Medulla oblongata (tissue), 1 donor: ENCODE measurements around the gene PDS5A.
"Not testable (repeated sequence)": the region's sequence is repeated elsewhere in the genome, so short reads cannot be mapped to it uniquely, and the experiment has no call there.

Experiments
- DNase-seq: peaks from one replicate; pipeline ENCODE4 v3.0.0-alpha.2; 2015; ENCODE audit errors: extremely low spot score

The PDS5A gene

DNA sequence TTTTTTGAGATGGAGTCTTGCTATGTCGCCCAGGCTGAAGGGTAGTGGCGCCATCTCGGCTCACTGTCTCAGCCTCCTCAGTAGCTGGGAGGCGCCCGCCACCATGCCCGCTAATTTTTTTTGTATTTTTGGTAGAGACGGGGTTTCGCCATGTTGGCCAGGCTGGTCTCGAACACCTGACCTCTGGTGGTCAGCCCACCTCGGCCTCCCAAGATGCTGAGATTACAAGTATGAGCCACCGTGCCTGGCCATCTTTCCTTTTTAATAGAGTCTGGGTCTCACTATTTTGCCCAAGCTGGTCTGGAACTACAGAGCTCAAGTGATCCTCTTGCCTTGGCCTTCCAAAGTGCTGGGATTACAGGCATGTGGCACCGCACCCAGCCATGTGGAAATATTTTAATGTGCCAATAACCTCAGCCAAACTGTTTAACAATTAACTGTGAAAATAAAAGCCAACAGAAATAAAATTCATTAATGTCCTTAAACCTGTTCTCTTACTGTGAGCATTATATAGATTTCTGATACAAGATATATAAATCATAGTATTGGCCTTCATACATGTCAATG is 16.3 kb downstream of the PDS5A start:
- DNase-seq = no peak

DNA sequence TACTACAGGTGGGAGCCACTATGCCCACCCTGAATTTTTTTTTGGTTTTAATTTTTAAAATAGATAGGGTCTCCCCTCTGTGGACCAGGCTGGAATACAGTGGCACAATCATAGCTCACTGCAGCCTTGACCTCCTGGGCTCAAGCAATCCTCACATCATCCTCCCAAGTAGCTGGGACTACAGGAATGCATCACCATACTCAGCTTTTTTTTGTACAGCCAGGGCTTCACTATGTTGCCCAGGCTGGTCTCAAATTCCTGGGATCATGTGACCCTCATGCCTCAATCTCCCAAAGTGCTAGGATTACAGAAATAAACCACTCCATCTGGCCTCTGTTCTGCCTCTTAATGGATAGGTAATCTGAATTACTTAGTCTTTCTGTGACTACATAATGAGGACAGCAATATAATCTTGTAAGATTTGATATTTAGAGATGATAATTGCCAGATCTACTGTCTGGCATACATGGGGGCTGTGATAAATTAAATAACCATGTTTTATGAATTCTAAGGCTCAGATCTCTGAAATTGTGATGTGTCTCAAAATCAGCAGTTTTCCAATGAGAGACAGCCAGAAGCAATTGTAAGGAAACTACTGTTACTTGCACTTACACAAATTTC is 26.7 kb downstream of the PDS5A start:
- DNase-seq = no peak

DNA sequence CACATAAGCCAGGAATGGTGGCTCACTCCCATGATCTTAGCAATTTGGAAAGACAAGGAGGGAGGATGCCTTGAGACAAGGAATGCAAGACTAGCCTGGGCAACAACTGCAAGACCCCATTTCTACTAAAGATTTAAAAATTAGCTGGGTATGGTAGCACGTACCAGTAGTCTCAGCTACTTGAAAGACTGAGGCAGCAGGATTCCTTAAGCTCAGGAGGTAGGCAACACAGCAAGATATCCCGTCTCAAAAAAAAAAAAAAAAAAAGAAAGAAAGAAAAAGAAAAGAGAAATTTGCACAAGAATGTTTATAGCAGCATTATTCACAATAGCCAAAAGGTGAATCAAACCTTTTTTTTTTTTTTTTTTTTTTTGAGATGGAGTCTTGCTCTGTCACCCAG is 29.7 kb downstream of the PDS5A start:
- no peak for DNase-seq

DNA sequence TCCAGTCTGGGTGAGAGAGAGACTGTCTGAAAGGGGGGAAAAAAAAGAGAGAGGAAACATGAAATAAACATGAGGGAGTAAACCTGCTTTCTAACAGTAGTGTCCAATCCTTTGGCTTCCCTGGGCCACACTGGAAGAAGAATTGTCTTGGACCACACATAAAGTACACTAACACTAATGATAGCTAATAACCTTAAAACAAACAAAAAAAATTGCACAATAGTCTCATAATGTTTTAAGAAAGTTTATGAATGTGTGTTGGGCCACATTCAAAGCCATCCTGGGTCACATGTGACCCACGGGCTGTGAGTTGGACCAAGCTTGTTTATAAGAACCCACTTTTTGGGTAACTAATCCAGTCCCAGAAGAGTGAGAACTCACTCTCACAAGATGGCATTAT is 30.3 kb downstream of the PDS5A start:
- DNase-seq = no peak

DNA sequence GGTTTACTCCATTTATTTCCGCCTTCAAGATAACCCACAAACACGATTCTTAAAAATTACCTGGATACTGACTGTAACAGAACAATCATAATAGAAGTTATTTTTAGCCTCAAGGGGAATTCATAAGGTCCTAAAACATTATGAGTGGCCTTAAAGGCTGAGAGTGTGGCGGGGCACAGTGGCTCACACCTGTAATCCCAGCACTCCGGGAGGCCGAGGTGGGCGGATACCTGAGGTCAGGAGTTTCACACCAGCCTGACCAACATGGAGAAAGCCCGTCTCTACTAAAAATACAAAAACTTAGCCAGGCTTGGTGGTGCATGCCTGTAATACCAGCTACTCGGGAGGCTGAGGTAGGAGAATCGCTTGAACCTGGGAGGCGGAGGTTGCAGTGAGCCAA is 33.5 kb downstream of the PDS5A start:
- not testable (repeated sequence) for DNase-seq

DNA sequence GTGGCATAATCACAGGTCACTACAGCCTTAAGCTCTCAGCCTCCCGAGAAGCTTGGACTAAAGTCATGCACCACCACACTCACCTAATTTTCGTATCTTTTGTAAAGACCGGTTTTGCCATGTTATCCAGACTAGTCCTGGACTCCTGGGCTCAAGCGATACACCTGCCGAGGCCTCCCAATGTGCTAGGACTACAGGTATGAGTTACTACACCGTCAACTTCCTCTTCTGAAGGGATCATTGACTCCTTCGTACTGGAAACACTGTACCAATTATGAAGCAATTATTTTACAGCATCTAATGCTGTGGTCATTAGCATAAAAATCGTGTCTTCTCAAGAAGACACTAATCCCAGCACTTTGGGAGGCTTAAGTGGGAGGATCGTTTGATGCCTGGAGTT is 35.2 kb downstream of the PDS5A start:
- DNase-seq = no peak

DNA sequence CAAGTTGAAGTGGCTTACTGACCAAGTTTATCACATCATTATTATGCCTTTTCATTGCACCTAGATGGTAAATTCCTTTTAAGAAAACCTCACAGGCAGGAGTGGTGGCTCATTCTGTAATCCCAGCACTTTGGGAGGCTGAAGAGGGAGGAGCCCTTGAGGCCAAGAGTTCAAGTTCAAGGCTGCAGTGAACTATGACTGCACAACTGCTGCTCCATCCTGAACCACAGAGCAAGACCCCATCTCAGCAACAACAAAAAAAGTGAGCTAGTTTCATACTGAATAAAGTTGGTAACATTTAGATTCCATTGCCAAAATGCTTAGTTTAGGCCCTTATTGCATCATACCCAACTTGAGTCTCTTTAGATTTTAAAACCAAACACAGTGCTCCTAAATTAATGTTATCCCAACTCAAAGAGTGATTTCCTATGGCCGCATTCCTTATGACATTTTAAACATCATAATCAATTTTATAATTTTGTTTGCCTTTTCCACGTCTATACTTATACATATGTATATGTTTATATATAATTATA is 36.0 kb downstream of the PDS5A start:
- DNase-seq = no peak

DNA sequence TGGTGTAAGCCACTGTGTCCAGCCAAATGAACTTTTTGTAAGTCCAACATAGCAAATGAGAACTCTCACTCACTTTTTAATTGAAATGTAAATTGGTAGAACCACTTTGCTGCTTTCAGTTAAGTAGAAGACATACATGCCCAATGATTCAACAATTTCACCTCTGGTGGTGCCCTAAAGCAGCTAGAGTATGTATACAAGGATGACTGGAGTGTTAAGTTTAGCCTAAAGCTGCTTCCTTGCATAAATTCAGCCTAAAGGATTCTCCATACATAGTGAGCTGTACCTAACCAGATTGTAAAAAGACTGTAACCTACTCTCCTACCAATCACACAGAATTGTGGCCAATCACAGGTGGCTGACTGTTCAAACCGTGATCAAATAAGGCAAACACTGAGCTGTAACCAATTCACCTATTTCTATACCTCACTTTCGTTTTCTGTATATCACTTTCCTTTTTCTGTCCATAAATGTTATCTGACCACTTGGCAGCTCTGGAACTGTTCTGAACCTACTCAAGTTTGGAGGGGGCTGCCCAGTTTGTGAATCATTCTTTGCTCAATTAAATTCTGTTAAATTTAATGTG is 39.9 kb downstream of the PDS5A start:
- DNase-seq = no peak

DNA sequence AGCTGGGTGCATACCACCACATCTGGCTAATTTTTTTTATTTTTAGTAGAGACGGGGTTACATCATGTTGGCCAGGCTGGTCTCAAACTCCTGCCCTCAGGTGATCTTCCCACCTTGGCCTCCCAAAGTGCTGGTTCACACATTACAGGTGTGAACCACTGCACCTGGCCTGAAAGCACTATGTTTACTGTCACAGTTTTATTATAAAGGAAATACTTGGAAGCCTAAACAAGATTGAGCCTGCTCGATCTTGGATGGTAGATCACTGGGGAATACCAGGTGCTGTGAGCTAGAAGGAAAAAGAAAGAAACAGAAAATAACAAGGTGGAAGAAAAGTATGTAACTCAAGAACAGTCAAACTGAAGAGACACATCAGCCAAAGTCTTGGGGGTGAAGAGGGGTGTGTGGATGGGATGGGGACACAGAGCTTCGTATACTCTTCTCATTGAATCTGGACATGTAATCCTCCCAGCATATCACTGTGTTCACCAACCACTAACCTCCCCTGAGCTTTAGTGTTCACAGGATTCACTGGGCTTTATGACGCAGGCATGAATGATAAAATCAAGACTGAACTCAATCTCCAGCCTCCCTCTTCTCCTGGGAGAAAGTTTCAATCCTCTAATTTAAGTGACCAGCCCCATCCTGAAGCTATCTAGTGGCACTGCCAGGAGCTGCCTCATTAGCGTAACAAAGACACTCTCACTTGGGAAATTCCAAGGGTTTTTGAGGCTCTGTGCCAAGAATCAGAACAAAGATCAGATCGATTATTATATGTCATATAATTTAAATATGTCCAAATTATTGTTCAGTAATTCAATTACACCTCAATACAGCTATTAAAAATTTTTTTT is 40.9 kb downstream of the PDS5A start:
- DNase-seq = no peak

DNA sequence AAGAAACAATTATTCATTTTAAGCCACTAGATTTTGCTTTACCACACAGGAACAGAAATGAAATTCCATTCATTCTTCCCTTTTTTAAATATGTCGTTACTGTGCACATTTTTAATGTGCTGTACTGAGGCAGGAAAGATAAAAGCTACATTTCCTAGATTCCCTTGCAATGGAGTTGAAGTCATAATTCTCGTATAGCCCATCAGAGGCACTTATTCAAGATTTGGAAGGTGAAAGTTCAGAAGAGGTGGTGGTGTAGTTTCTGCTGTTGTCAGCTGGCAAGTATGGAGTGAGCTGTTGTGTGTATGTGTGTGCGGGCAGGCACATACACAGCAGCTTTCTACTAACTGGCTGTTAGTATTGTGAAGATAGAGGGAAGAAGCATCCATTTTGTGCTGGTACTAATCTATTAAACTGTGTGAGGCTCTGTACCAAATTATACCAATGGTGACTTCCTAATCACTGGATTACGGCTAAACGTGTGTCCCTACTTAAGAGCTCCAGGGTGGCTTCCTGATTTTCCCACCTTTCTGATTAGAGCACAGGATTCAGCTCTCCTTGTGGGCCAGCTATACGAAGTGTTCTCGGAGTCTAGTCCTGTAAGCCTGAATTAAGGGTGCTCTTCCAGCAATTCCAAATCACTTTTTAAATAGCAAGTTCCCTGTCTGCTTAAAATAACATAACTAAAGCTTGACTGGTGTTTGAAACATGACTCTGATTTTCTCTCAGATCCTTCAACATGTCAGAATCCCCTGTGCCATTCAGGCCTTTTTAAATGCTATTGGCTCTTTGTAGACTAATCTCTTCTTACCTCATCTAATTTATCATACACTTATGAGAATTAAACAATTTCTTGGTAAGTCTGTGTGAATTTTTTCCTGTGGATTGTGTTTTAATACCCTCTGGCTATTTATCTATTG is 43.8 kb downstream of the PDS5A start:
- no peak for DNase-seq

DNA sequence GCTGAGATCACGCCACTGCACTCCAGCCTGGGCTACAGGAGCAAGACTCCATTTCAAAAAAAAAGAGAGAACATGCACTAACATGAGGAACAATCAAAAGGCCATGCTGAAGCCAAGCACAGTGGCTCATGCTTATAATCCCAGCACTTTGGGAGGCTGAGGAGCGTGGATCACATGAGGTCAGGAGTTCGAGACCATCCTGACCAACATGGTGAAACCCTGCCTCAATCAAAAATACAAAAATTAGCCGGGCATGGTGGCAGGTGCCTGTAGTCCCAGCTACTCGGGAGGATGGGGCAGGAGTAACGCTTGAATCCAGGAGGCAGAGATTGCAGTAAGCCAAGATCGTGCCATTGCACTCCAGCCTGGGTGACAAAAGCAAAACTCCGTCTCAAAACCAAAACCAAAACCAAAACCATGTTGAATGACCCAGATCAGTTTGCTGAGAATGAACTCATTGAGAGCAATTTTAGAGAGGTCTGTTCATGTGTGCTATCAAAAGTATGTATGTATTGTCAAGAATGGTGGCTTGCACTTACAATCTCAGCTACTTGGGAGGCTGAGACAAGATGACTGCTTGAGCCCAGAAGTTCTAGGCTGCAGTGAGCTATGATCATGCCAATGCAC is 44.8 kb downstream of the PDS5A start:
- DNase-seq = no peak

DNA sequence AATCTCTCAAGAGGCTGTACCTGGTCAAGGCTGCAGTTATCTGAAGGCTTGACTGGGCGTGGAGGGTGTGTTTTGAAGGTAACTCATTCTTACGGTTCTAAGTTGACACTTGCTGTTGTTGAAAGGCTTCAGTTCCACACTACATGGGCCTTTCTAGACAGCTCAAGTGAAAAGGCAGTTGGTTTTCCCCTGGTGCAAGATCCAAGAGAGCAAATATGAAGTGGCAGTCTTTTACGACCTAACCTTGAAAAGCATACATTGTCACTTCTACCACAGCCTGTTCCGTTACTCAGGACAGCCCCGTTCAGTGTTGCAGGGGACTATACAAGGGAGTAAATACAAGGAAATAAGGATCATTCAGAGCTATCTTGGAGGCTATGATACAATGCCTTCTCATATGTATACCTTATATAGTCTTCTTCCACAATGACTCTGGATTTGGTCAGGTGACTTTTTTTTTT is 46.2 kb downstream of the PDS5A start:
- DNase-seq = no peak

DNA sequence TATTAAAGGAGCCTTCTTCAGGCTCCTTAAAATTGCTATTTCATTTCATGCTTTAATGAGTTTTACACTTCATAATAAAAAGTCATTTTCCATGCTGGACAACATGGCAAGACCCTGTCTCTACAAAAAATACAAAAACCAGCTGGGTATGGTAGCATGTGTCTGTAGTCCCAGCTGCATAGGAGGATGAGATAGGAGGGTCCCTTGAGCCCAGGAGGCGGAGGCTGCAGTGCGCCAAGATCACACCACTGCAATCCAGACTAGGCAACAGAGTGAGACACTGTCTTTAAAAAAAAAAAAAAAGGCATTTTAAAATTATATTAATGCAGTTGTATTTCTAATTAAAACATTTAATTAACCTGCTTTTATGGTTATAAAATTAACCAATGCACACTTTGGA is 49.2 kb downstream of the PDS5A start:
- no peak for DNase-seq

DNA sequence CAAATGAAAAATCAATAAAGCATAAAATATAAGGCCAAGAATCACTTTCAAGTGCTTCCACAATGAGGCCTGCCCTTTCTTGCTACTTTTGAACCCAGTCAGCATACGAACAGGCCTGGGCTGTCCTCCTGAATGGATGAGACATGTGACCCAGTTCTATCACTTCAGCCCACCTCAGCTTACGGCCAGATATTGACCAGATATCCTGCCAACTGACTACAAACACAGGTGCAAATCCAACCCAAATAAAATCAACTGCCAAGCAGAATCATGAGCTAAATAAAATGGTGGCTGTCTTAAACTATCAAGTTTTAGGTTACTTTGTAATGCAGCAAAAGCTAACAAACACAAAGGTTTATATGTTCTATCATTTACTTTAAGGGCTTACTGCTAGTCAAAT is 53.7 kb downstream of the PDS5A start:
- DNase-seq = no peak

DNA sequence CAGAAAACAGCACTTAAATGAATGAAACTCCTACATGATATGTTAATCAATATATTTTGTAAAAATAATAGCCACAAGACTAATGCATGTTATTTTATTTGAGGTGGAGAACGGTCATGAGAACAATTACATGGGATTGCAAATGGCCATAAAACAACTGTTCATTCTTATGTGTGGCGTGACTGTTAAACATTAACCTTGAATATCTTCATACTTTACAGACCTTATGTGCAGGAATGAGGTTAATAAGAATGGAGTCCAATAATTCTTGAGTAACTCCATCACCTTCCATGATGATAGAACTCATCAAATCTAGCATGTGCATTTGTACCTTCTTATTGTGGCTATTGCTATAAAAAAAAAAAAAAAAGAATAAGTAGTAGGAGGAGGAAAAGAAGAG is 55.3 kb downstream of the PDS5A start:
- DNase-seq = no peak

DNA sequence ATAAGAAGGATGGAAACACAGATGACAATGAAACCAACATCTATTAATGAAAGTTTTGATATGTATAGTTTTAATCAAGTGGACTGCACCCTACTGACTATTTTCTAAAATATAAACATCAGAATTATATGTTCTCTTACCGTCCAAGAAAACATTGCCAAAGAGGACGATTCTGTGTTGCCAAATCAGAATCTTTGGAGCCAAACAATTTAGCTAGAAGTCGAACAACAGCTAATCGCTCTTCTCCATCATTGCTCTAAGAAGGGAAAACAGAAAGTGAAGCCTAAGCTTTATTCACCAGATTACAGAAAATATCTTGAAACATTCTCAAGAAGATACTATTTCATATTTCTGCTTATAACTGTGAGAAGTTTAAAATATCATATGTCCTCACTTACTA is 64.2 kb downstream of the PDS5A start:
- no peak for DNase-seq

DNA sequence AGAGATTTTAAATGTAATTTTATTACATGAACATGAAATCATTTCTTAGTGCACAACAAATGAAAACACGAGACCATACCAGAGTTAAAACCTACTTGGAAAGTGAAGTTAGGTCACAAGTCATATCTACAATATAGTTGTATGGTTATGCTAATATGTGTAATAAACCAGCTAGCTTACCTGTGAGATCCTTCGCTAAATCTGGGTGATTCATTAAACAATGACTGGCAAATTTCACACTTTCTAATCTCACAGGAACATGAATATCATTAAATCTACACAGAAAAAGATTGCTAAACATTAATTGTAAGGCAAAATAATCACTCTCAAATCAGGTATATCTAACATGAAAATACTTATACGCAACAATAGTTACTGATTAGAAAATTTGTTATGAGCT is 67.6 kb downstream of the PDS5A start:
- DNase-seq = no peak

DNA sequence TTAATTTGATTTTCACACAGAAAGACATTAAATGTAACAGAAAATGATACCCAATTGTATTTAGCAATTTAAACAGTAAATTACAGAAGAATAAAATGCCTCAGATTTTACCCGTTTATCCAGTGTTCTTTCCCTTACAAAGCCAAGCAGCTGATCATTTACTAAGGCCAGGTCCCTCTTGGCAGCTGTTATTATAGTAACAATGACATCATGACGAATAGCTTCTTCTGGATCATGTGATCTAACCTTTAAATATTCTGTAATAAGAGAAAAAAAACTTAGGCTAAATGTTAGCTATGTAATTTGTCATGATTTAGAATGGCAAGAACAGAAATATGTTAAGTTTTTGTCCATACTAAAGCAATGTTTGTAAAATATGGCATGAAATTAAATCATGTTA is 69.4 kb downstream of the PDS5A start:
- DNase-seq = no peak

DNA sequence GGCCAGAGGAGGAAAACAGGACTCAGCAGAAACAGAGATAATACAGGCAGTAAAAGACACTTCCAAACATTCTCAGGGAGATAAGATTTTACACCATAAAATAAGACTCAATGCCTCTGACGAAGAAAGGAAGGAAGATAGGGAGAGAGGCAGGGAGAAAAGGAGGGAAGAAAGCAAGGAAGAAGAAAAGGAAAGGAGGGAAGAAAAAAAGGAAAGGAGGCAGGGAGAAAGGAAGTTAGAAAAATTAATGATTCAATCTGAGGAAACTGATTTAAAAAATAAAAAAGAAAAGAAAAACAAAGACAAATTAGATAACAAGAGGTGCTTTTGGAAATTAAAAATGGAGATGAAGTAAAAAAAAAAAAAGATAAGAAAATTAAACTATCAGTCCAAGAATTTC is 72.1 kb downstream of the PDS5A start:
- DNase-seq = no peak

DNA sequence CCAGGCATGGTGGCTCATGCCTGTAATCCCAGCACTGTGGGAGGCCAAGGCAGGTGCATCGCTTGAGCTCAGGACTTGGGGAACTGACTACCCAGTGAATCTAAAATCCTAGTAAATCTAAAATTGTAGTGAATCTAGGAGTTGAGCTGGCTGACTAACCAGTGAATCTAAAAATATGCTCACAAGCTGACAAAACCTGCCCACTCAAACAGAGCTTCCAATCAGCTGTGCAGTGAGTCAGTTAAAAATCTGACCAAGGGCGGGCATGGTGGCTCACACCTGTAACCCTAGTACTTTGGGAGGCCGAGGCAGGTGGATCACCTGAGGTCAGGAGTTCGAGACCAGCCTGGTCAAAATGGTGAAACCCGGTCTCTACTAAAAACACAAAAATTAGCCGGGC is 72.7 kb downstream of the PDS5A start:
- DNase-seq = not testable (repeated sequence)

DNA sequence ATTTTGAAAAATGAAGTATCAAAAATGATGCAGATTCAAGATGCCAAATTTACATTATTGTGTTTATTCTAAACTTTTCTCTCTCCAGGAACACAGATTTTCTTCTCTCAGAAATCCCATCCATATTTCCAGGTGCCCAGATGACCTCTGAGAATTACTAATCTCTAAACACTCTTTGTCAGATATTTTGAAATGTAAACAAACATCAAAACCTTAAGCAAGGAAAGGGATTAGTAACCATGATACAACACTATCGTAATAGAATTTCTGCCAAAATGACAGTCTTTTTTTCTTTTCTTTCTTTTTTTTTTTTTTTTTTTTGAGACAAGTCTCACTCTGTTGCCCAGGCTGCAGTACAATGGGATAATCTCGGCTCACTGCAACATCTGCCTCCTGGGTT is 76.7 kb downstream of the PDS5A start:
- DNase-seq = no peak
